Activated CD8-positive, alpha-beta memory T cell treated with anti-CD3 and anti-CD28 coated beads, Interleukin-2, amount 50 U/mL, for 24 hours (primary cell): ENCODE measurements around the gene KCNH6.

Experiments used
- DNase-seq: peaks from one replicate; pipeline ENCODE4 v3.0.0-alpha.2; 2020; ENCODE audit errors: extremely low read depth

The KCNH6 gene

GRCh38 chr17:63555500-63556156, 32.5 kb downstream of the KCNH6 start:
- DNase-seq, result no peak

GRCh38 chr17:63557416-63557815, 34.3 kb downstream of the KCNH6 start:
- no peak for DNase-seq

GRCh38 chr17:63558441-63558840, 35.3 kb downstream of the KCNH6 start:
- DNase-seq, result no peak

- DNase-seq, result no peak
Measured at GRCh38 chr17:63561819-63562218, 38.7 kb downstream of the KCNH6 start.

- no peak for DNase-seq
Measured at GRCh38 chr17:63563339-63563738, 40.2 kb downstream of the KCNH6 start.

GRCh38 chr17:63564562-63564961, 41.4 kb downstream of the KCNH6 start:
- no peak for DNase-seq

- DNase-seq, result no peak
Measured at GRCh38 chr17:63567229-63567628, 44.1 kb downstream of the KCNH6 start.

- DNase-seq, result no peak
Measured at GRCh38 chr17:63568563-63568962, 45.4 kb downstream of the KCNH6 start.

- no peak for DNase-seq
Measured at GRCh38 chr17:63571632-63572310, 48.6 kb downstream of the KCNH6 start.

- DNase-seq, result no peak
Measured at GRCh38 chr17:63573634-63574033, 50.5 kb downstream of the KCNH6 start.

GRCh38 chr17:63578027-63578768, 55.0 kb downstream of the KCNH6 start:
- no peak for DNase-seq

GRCh38 chr17:63578769-63579111, 55.6 kb downstream of the KCNH6 start:
- DNase-seq, result no peak

- no peak for DNase-seq
Measured at GRCh38 chr17:63579633-63580032, 56.5 kb downstream of the KCNH6 start.

GRCh38 chr17:63587770-63588169, 64.6 kb downstream of the KCNH6 start:
- DNase-seq, result no peak

- DNase-seq, result no peak
Measured at GRCh38 chr17:63588797-63589196, 65.6 kb downstream of the KCNH6 start.

GRCh38 chr17:63589646-63590045, 66.5 kb downstream of the KCNH6 start:
- no peak for DNase-seq

GRCh38 chr17:63592797-63593196, 69.6 kb downstream of the KCNH6 start:
- no peak for DNase-seq

- DNase-seq, result no peak
Measured at GRCh38 chr17:63595132-63595531, 72.0 kb downstream of the KCNH6 start.
